CD4-positive, alpha-beta memory T cell (primary cell): ENCODE results near the gene KSR1. TPM values are rescaled to one million over a fixed set of nuclear protein-coding genes. Genes with fewer than 3 reads are reported as not detected.

ENCODE experiments used
- CTCF ChIA-PET: fragments of 350-600 bp; sonication (Branson Sonifier 250); formaldehyde crosslinking; loops from one replicate; lab custom pipeline; 2021; ENCODE audit warnings: inconsistent platforms; ENCODE audit not compliant: partially characterized antibody; lab: Charles Lee
- POLR2A ChIA-PET: fragments of 350-600 bp; sonication (Branson Sonifier 250); formaldehyde crosslinking; loops from one replicate; lab custom pipeline; 2021; ENCODE audit not compliant: partially characterized antibody; lab: Charles Lee
- DNase-seq, 5 donors: peaks; one replicate each; pipeline versions ENCODE4 v3.0.0 to v3.0.0-alpha.2; 2020 to 2022; ENCODE audit warnings: mixed read lengths in 1 of 5
- H3K27ac ChIP-seq: one replicate; pipeline ENCODE4 v1.7.0; 2013; ENCODE audit warnings: low read depth, low read length
- H3K27me3 ChIP-seq: 2 replicates; pipeline ENCODE4 v1.7.0; 2013; ENCODE audit warnings: mild to moderate bottlenecking, low read length, moderate library complexity; ENCODE audit not compliant: insufficient read depth
- H3K36me3 ChIP-seq: 2 replicates; pipeline ENCODE4 v1.7.0; 2013; ENCODE audit warnings: mild to moderate bottlenecking, low read length, moderate library complexity; ENCODE audit not compliant: insufficient read depth
- H3K4me1 ChIP-seq: 2 replicates; pipeline ENCODE4 v1.7.0; 2013; ENCODE audit warnings: mild to moderate bottlenecking, low read length, moderate library complexity; ENCODE audit not compliant: insufficient read depth
- H3K4me3 ChIP-seq, 2 donors: one replicate each; pipeline ENCODE4 v1.7.0; 2013; ENCODE audit warnings: low read length in 2 of 2, mild to moderate bottlenecking in 1 of 2
- H3K9me3 ChIP-seq, 2 donors: one replicate each; pipeline ENCODE4 v1.7.0; 2013; ENCODE audit warnings: low read length in 2 of 2, control low read depth in 1 of 2; ENCODE audit not compliant: control insufficient read depth in 1 of 2
- H3K27ac Mint-ChIP-seq, 7 donors: one replicate each; pipeline ENCODE4 v1.8.0; 2020 to 2021; ENCODE audit warnings: mixed read lengths in 7 of 7, mild to moderate bottlenecking in 6 of 7, inconsistent platforms in 3 of 7, moderate library complexity in 3 of 7
- H3K27me3 Mint-ChIP-seq, 2 donors: one replicate each; pipeline ENCODE4 v1.8.0; 2020 to 2021; ENCODE audit warnings: mixed read lengths in 2 of 2
- H3K36me3 Mint-ChIP-seq, 2 donors: one replicate each; pipeline ENCODE4 v1.8.0; 2020 to 2021; ENCODE audit warnings: mixed read lengths in 2 of 2, inconsistent platforms in 1 of 2, mild to moderate bottlenecking in 1 of 2
- H3K4me1 Mint-ChIP-seq, 4 donors: one replicate each; pipeline ENCODE4 v1.8.0; 2020 to 2021; ENCODE audit warnings: mixed read lengths in 4 of 4, mild to moderate bottlenecking in 1 of 4
- H3K4me3 Mint-ChIP-seq, 8 donors: one replicate each; pipeline ENCODE4 v1.8.0; 2020 to 2021; ENCODE audit warnings: mixed read lengths in 8 of 8, mild to moderate bottlenecking in 7 of 8, moderate library complexity in 6 of 8, inconsistent platforms in 3 of 8
- H3K9me3 Mint-ChIP-seq, 8 donors: one replicate each; pipeline ENCODE4 v1.8.0; 2020 to 2021; ENCODE audit warnings: mixed read lengths in 8 of 8, mild to moderate bottlenecking in 5 of 8, inconsistent platforms in 3 of 8, moderate library complexity in 1 of 8
- intact Hi-C: fragments of 100-400 bp; cut with micrococcal nuclease; formaldehyde crosslinking; loops from one replicate; pipeline ENCODE4 v1.15.1; 2023
- polyA plus RNA-seq, 2 donors: library from polyadenylated mRNA; unstranded; fragments of 300-500 nt; fragmentation: Illumina TruSeq; gene quantifications; one replicate each; pipeline ENCODE4 v1.2.3, GENCODE V29; 2021
- total RNA-seq, 2 experiments: library from RNA; stranded (reverse); gene quantifications; one replicate each; pipeline ENCODE4 v1.2.3, GENCODE V29; 2021

KSR1 gene
- total and polyA plus RNA-seq, 4 experiments from 2014 or later = 0.77 to 40.0 (median 18.7) TPM

DNA sequence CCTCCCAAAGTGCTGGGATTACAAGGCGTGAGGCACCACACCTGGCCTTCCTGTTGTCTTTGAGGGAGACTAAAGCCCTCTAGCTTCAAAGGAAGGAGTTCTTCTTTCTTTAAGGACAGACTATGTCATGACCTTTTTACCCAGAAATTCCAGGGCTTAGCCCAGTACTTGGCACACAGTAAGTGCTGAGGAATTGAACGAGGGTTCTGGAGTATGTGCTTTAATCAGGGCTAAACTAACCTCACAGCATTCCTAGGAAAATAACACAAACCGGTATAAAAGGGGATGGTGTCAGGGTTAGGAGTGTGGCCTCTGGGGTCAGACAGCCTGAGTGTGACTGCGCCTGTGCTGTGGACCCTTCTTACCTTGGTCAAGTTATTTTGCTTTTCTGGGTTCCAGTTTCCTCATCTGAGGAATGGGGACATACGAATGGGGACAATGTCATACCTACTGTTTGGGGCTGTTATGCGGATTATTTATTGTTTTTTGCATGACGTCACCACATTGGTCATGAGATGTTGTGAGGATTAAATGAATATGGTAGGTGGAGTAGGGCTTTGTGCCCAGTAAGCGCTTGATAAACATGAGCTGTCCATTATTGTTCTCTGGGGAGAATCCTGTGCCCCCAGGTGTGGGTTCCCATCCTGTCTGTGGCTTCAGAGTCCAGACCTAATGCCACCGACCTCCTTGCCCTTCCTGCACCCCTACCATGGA is 21.9 kb downstream of the KSR1 start:
- peak overlapping the region in 2 of 7 donors; percentile 35 for H3K27ac Mint-ChIP-seq
- ChIA-PET CTCF (interaction anchor here (0.9 kb wide), 1 partner anchor 13 kb away, joined by 3 read pairs; no protein-coding TSS in a partner anchor), POLR2A (no interaction called here)
- intact Hi-C loops = no loop called here
- no peak overlapping the region for H3K4me3 ChIP-seq
- peaks cover 63% of the 10 kb centered on the region for H3K4me1 ChIP-seq
- no peaks in the 10 kb centered on the region for H3K36me3 ChIP-seq
- no peak for DNase-seq
- H3K9me3 Mint-ChIP-seq = no peaks in the 10 kb centered on the region
- no peaks in the 10 kb centered on the region for H3K27me3 ChIP-seq
- no peak overlapping the region for H3K27ac ChIP-seq
- peaks cover 0 to 1% of the 10 kb centered on the region in 2 donors for H3K36me3 Mint-ChIP-seq
- H3K4me1 Mint-ChIP-seq = peaks cover 46 to 85% (median 62%) of the 10 kb centered on the region in 4 donors
- H3K4me3 Mint-ChIP-seq = no peak overlapping the region
- no peaks in the 10 kb centered on the region for H3K9me3 ChIP-seq
- H3K27me3 Mint-ChIP-seq = no peaks in the 10 kb centered on the region

GRCh38 chr17:27478901-27479538 is 22.8 kb downstream of the KSR1 start:
- Histone ChIP-seq H3K9me3 (no peaks in the 10 kb centered on the region), H3K27me3 (no peaks in the 10 kb centered on the region), H3K27ac (no peak overlapping the region), H3K36me3 (no peaks in the 10 kb centered on the region), H3K4me1 (peaks cover 54% of the 10 kb centered on the region), H3K4me3 (no peak overlapping the region)
- Mint-ChIP-seq H3K4me1 (peaks cover 38 to 76% (median 54%) of the 10 kb centered on the region in 4 donors), H3K9me3 (no peaks in the 10 kb centered on the region), H3K27me3 (no peaks in the 10 kb centered on the region), H3K4me3 (no peak overlapping the region), H3K36me3 (peaks cover 0 to 1% of the 10 kb centered on the region in 2 donors), H3K27ac (peak overlapping the region in 3 of 7 donors; percentile 2 to 62 (median 18))
- no peak for DNase-seq
- intact Hi-C loops = no loop called here
- ChIA-PET POLR2A (no interaction called here), CTCF (no interaction called here)

- peaks cover 30 to 68% (median 46%) of the 10 kb centered on the region in 4 donors for H3K4me1 Mint-ChIP-seq
- ChIA-PET CTCF (no interaction called here), POLR2A (no interaction called here)
- peaks cover 0 to 1% of the 10 kb centered on the region in 2 donors for H3K36me3 Mint-ChIP-seq
- Histone ChIP-seq H3K4me1 (peaks cover 46% of the 10 kb centered on the region), H3K27ac (no peak overlapping the region), H3K36me3 (no peaks in the 10 kb centered on the region), H3K4me3 (no peak overlapping the region), H3K27me3 (no peaks in the 10 kb centered on the region), H3K9me3 (no peaks in the 10 kb centered on the region)
- no peak for DNase-seq
- intact Hi-C loops = no loop called here
- H3K4me3 Mint-ChIP-seq = peak overlapping the region in 2 of 8 donors; percentile 20 to 35
- H3K9me3 Mint-ChIP-seq = no peaks in the 10 kb centered on the region
- H3K27me3 Mint-ChIP-seq = no peaks in the 10 kb centered on the region
- H3K27ac Mint-ChIP-seq = peak overlapping the region; percentile 1 to 84 (median 48)
Observed at GRCh38 chr17:27479838-27480237, 23.6 kb downstream of the KSR1 start.

- no peaks in the 10 kb centered on the region for H3K27me3 ChIP-seq
- CTCF ChIA-PET = interaction anchor here (1.7 to 1.9 kb wide), 3 partner anchors 25 to 127 kb away, joined by 3 to 7 read pairs (median 6); partner anchors contain the start of gene KSR1
- H3K9me3 ChIP-seq = no peaks in the 10 kb centered on the region
- POLR2A ChIA-PET = interaction anchor here (0.7 to 2.7 kb wide), 4 partner anchors 8 to 25 kb away, joined by 3 to 8 read pairs (median 7); partner anchors contain the start of gene KSR1
- intact Hi-C loops = no loop called here
- DNase-seq = no peak
- Mint-ChIP-seq H3K4me1 (peaks cover 22 to 60% (median 38%) of the 10 kb centered on the region in 4 donors), H3K4me3 (peak overlapping the region in 1 of 8 donors; percentile 23), H3K27me3 (no peaks in the 10 kb centered on the region), H3K27ac (peak overlapping the region in 5 of 7 donors; percentile 59 to 95 (median 62)), H3K9me3 (no peaks in the 10 kb centered on the region), H3K36me3 (peaks cover 0 to 1% of the 10 kb centered on the region in 2 donors)
- H3K4me1 ChIP-seq = peaks cover 37% of the 10 kb centered on the region
- H3K27ac ChIP-seq = no peak overlapping the region
- no peaks in the 10 kb centered on the region for H3K36me3 ChIP-seq
- no peak overlapping the region for H3K4me3 ChIP-seq
Observed at GRCh38 chr17:27480699-27481098, 24.5 kb downstream of the KSR1 start.

DNA sequence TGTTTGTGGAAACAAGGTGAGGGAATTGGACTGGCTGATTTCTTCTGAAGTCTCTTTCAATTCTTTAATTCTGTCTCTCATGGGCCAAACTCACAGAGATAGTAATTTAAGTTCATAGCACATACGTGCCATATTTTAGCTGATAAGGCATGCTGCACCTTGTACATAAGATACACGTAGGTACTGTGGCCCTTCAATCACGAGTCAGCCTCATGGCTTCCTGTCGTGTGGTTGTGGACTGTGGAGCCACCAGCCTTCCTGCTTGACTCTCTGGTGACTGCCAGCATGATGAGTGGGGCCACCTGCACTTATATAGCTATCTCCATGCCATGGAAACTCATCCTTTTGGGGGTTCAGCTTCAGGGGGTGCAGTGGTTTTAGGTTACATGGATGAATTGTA is 25.1 kb downstream of the KSR1 start:
- ChIA-PET CTCF (interaction anchor here (0.8 to 1.9 kb wide), 4 partner anchors 8 to 126 kb away, joined by 3 to 7 read pairs (median 5); partner anchors contain the start of gene KSR1), POLR2A (interaction anchor here (0.8 to 2.7 kb wide), 5 partner anchors 9 to 187 kb away, joined by 3 to 8 read pairs (median 7); partner anchors contain the start of gene KSR1)
- intact Hi-C loops = no loop called here
- DNase-seq = peak; percentile 54 to 76 (median 60)
- no peaks in the 10 kb centered on the region for H3K36me3 ChIP-seq
- peaks cover 31% of the 10 kb centered on the region for H3K4me1 ChIP-seq
- peaks cover 19 to 55% (median 35%) of the 10 kb centered on the region in 4 donors for H3K4me1 Mint-ChIP-seq
- peak overlapping the region; percentile 50 to 95 (median 83) for H3K27ac Mint-ChIP-seq
- H3K36me3 Mint-ChIP-seq = peaks cover 0 to 1% of the 10 kb centered on the region in 2 donors
- peak overlapping the region in 6 of 8 donors; percentile 26 to 71 (median 51) for H3K4me3 Mint-ChIP-seq
- no peak overlapping the region for H3K27ac ChIP-seq
- H3K4me3 ChIP-seq = no peak overlapping the region
- H3K9me3 Mint-ChIP-seq = no peaks in the 10 kb centered on the region
- no peaks in the 10 kb centered on the region for H3K27me3 Mint-ChIP-seq
- H3K9me3 ChIP-seq = no peaks in the 10 kb centered on the region
- H3K27me3 ChIP-seq = no peaks in the 10 kb centered on the region

GRCh38 chr17:27485125-27485524 is 28.9 kb downstream of the KSR1 start:
- no peak for DNase-seq
- Mint-ChIP-seq H3K27me3 (no peaks in the 10 kb centered on the region), H3K4me1 (peaks cover 16 to 29% (median 22%) of the 10 kb centered on the region in 4 donors)

More at GRCh38 chr17:27485125-27485524, 28.9 kb downstream of the KSR1 start:
- Histone ChIP-seq H3K4me3 (no peak overlapping the region), H3K4me1 (peaks cover 16% of the 10 kb centered on the region), H3K36me3 (no peaks in the 10 kb centered on the region), H3K27me3 (no peaks in the 10 kb centered on the region), H3K27ac (no peak overlapping the region), H3K9me3 (no peaks in the 10 kb centered on the region)
- Mint-ChIP-seq H3K4me3 (no peak overlapping the region), H3K27ac (no peak overlapping the region), H3K9me3 (no peaks in the 10 kb centered on the region), H3K36me3 (peaks cover 0 to 1% of the 10 kb centered on the region in 2 donors)
- ChIA-PET CTCF (no interaction called here), POLR2A (interaction anchor here (1.6 kb wide), 1 partner anchor 29 kb away, joined by 4 read pairs; the partner anchor contains the start of gene KSR1)
- intact Hi-C loops = no loop called here
